ENCODE measurements around the gene ANKH. TPM values are rescaled to one million over a fixed set of nuclear protein-coding genes. Genes with fewer than 3 reads are reported as not detected.
"Not testable (repeated sequence)": the region's sequence is repeated elsewhere in the genome, so short reads cannot be mapped to it uniquely, and the experiment has no call there.

The ANKH gene
- total and polyA plus RNA-seq, 4 experiments from 2014 or later: 34.1 to 165 (median 114) TPM

DNA sequence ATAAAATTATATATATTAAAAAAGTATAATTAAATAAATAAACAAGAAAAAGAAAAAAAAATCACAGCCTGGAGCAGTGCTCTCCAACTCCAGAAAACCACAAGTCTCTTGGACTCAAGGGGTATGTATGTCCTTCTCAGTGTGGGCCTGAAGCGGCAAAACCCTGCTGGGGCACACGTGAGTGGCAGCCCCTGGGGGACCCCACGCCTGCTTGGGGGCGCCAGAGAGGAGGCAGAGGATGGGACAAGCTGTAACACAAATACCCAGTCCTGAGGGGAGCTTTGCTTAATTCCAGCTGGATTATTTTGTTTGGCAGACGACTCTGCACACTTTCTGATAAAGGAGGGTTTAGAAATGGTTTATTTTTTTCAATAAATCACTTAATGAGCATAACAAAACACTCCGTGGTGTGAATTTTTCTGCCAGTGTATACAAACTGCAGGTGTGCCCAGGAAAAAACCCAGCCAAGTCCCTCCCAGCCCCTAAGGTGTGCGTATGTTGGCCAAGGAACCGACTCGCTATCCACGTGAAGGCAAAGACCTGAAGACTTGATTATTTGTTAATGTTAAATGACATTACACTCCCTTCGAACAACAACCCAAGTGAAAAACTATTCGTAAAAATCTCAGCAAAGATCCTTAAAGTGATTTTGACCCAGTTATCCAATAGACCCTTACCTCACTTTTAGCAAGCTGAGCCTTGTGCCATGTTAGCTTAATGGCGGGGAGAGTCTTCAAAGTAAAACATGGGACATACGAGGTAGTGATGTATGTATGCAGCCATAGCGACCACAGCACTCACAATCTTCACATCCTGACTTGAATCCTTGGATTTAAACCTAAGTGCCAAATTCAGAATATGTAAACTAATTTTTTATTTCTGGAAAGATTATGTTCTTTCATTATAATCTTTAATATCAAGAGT, 32.9 kb downstream of the ANKH start:
- ChIA-PET POLR2A (ENCODE audit: partially characterized antibody) (interaction anchor here (1.3 kb wide), 1 partner anchor 29 kb away, joined by 5 read pairs; no protein-coding TSS in a partner anchor), CTCF (ENCODE audit: partially characterized antibody) (no interaction called here)
- Histone ChIP-seq H3K4me1 (ENCODE audit: insufficient read depth, low read length) (peaks cover 1% of the 10 kb centered on the region), H3K27ac (ENCODE audit: low read depth, low read length) (no peak overlapping the region), H3K27me3 (ENCODE audit: insufficient read depth, low read length) (no peaks in the 10 kb centered on the region), H3K36me3 (ENCODE audit: insufficient read depth, low read length) (peaks cover 3% of the 10 kb centered on the region), H3K4me3 (ENCODE audit: low read length in 2 of 2) (no peak overlapping the region), H3K9me3 (ENCODE audit: control insufficient read depth in 1 of 2, low read length in 2 of 2) (no peaks in the 10 kb centered on the region)
- Mint-ChIP-seq H3K4me1 (peaks cover 16 to 51% (median 30%) of the 10 kb centered on the region in 4 donors), H3K9me3 (peaks cover 0 to 4% (median 3%) of the 10 kb centered on the region in 8 donors), H3K36me3 (peaks cover 31 to 34% of the 10 kb centered on the region in 2 donors), H3K27me3 (no peaks in the 10 kb centered on the region), H3K4me3 (no peak overlapping the region), H3K27ac (no peak overlapping the region)
- intact Hi-C loops (cut with micrococcal nuclease): no loop called here
- DNase-seq: no peak

DNA sequence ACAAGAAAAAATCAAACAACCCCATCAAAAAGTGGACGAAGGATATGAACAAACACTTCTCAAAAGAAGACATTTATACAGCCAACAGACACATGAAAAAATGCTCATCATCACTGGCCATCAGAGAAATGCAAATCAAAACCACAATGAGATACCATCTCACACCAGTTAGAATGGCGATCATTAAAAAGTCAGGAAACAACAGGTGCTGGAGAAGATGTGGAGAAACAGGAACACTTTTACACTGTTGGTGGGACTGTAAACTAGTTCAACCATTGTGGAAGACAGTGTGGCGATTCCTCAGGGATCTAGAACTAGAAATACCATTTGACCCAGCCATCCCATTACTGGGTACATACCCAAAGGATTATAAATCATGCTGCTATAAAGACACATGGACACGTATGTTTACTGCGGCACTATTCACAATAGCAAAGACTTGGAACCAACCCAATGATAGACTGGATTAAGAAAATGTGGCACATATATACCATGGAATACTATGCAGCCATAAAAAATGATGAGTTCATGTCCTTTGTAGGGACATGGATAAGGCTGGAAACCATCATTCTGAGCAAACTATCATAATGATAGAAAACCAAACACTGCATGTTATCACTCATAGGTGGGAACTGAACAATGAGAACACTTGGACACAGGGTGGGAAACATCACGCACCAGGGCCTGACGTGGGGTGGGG, 34.0 kb downstream of the ANKH start:
- H3K4me1 ChIP-seq (ENCODE audit: insufficient read depth, low read length); H3K36me3 ChIP-seq (ENCODE audit: insufficient read depth, low read length); H3K9me3 Mint-ChIP-seq; CTCF ChIA-PET (ENCODE audit: partially characterized antibody); H3K9me3 ChIP-seq (ENCODE audit: control insufficient read depth in 1 of 2, low read length in 2 of 2); POLR2A ChIA-PET (ENCODE audit: partially characterized antibody); H3K27me3 Mint-ChIP-seq; DNase-seq; H3K27ac ChIP-seq (ENCODE audit: low read depth, low read length); intact Hi-C loops (cut with micrococcal nuclease); H3K4me3 Mint-ChIP-seq; H3K4me3 ChIP-seq (ENCODE audit: low read length in 2 of 2); H3K27me3 ChIP-seq (ENCODE audit: insufficient read depth, low read length): not testable (repeated sequence)
- H3K27ac Mint-ChIP-seq: peak overlapping the region in 1 of 7 donors; percentile 22
- peaks cover 22 to 56% (median 34%) of the 10 kb centered on the region in 4 donors for H3K4me1 Mint-ChIP-seq
- H3K36me3 Mint-ChIP-seq: peaks cover 29 to 31% of the 10 kb centered on the region in 2 donors

DNA sequence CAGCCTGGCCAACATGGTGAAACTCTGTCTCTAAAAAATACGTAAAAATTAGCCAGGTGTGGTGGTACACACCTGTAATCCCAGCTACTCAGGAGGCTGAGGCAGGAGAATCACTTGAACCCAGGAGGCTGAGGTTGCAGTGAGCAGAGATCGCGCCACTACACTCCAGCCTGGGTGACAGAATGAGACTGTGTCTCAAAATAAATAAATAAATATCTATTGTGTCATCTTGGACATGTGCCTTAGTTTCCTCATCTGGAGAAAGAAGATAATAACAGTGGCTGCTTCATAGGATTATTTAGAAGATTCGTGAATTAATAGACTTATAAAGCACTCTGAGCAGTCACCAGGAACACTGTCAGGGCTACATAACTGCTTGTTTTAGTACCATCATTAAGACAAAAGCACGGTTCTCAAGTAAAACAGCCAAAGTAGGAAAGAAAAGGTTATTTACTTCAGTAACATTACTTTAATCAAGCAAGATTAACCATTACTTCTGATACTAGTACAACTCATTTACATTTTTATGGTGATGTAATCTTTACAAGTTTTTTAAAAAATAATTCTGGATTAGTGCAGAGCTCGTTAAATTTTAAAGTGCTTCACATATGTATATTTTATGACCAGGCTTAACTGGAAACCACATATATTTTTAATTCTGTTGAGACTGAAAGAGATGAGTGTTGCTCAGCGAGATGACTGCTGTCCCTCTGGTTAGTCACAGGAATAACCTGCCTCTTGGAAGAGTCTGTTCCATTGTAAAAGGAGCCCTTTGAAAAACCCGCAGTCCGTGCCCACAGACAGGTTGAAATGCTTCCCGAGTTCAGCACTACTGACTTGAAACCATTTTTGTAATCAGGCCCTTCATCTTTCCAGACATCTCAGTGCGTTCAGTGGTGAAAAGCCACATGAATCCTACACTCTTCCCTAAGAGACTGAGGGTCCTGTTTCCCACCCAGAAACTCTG, 36.7 kb downstream of the ANKH start:
- intact Hi-C loops (cut with micrococcal nuclease): no loop called here
- peaks cover 0 to 4% (median 3%) of the 10 kb centered on the region in 8 donors for H3K9me3 Mint-ChIP-seq
- no peak for DNase-seq
- no peaks in the 10 kb centered on the region for H3K27me3 ChIP-seq (ENCODE audit: insufficient read depth, low read length)
- H3K4me1 Mint-ChIP-seq: peaks cover 18 to 54% (median 26%) of the 10 kb centered on the region in 4 donors
- no peak overlapping the region for H3K27ac ChIP-seq (ENCODE audit: low read depth, low read length)
- no peak overlapping the region for H3K27ac Mint-ChIP-seq
- POLR2A ChIA-PET (ENCODE audit: partially characterized antibody): no interaction called here
- no peaks in the 10 kb centered on the region for H3K27me3 Mint-ChIP-seq
- no peaks in the 10 kb centered on the region for H3K36me3 ChIP-seq (ENCODE audit: insufficient read depth, low read length)
- peaks cover 17 to 24% of the 10 kb centered on the region in 2 donors for H3K36me3 Mint-ChIP-seq
- no peak overlapping the region for H3K4me3 Mint-ChIP-seq
- H3K9me3 ChIP-seq (ENCODE audit: control insufficient read depth in 1 of 2, low read length in 2 of 2): no peaks in the 10 kb centered on the region
- H3K4me3 ChIP-seq (ENCODE audit: low read length in 2 of 2): no peak overlapping the region
- peaks cover 4% of the 10 kb centered on the region for H3K4me1 ChIP-seq (ENCODE audit: insufficient read depth, low read length)
- CTCF ChIA-PET (ENCODE audit: partially characterized antibody): no interaction called here

DNA sequence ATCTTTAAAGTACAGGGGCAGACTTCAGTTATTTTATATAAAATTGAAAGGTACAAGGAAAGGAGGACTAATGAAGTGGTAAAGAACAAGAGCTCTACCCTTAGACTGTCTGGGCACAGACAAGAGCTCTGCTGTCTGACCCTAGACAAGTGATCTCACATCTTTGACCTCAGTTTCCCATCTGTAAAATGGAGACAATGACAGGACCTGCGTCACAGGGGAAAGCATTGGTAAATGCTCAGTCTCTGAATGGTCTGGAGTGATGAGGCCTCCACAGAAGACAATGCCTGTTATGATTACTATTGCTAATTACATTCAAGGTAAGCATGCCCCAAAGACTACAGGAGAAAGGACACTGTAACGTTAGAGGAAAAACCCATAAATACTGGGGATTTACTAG, 37.5 kb downstream of the ANKH start:
- Mint-ChIP-seq H3K4me1 (peaks cover 23 to 59% (median 33%) of the 10 kb centered on the region in 4 donors), H3K36me3 (peaks cover 14 to 16% of the 10 kb centered on the region in 2 donors), H3K27ac (peak overlapping the region in 1 of 7 donors; percentile 3), H3K27me3 (no peaks in the 10 kb centered on the region), H3K4me3 (no peak overlapping the region), H3K9me3 (peaks cover 0 to 4% (median 3%) of the 10 kb centered on the region in 8 donors)
- intact Hi-C loops (cut with micrococcal nuclease): no loop called here
- H3K4me1 ChIP-seq (ENCODE audit: insufficient read depth, low read length): peaks cover 8% of the 10 kb centered on the region
- H3K9me3 ChIP-seq (ENCODE audit: control insufficient read depth in 1 of 2, low read length in 2 of 2): no peaks in the 10 kb centered on the region
- ChIA-PET POLR2A (ENCODE audit: partially characterized antibody) (no interaction called here), CTCF (ENCODE audit: partially characterized antibody) (no interaction called here)
- no peak for DNase-seq
- no peaks in the 10 kb centered on the region for H3K36me3 ChIP-seq (ENCODE audit: insufficient read depth, low read length)
- H3K27ac ChIP-seq (ENCODE audit: low read depth, low read length): no peak overlapping the region
- no peaks in the 10 kb centered on the region for H3K27me3 ChIP-seq (ENCODE audit: insufficient read depth, low read length)
- H3K4me3 ChIP-seq (ENCODE audit: low read length in 2 of 2): no peak overlapping the region

DNA sequence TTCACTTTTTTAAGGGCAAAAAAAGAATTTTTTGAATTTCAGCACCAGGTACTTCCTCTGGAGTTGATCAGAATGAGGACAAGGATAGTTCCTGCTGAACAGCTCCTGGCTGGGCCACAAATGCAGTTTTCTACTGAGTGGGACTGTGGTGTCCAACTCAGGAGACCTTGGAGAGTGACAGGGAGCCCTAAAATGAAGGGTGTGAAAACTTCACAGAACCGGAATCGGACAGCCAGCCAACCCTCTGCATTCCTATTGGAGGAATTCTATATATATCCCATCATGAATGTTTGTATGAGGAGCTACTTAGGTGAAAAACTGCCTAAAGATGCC, 40.6 kb downstream of the ANKH start:
- CTCF ChIA-PET (ENCODE audit: partially characterized antibody): no interaction called here
- no peaks in the 10 kb centered on the region for H3K9me3 ChIP-seq (ENCODE audit: control insufficient read depth in 1 of 2, low read length in 2 of 2)
- H3K27ac ChIP-seq (ENCODE audit: low read depth, low read length): no peak overlapping the region
- no peaks in the 10 kb centered on the region for H3K27me3 ChIP-seq (ENCODE audit: insufficient read depth, low read length)
- no peaks in the 10 kb centered on the region for H3K27me3 Mint-ChIP-seq
- H3K4me1 ChIP-seq (ENCODE audit: insufficient read depth, low read length): peaks cover 18% of the 10 kb centered on the region
- DNase-seq: no peak
- H3K4me3 Mint-ChIP-seq: no peak overlapping the region
- H3K36me3 Mint-ChIP-seq: peaks cover 11 to 22% of the 10 kb centered on the region in 2 donors
- H3K27ac Mint-ChIP-seq: peak overlapping the region in 1 of 7 donors; percentile 5
- no peaks in the 10 kb centered on the region for H3K36me3 ChIP-seq (ENCODE audit: insufficient read depth, low read length)
- intact Hi-C loops (cut with micrococcal nuclease): no loop called here
- POLR2A ChIA-PET (ENCODE audit: partially characterized antibody): no interaction called here
- H3K9me3 Mint-ChIP-seq: no peaks in the 10 kb centered on the region
- peaks cover 38 to 77% (median 54%) of the 10 kb centered on the region in 4 donors for H3K4me1 Mint-ChIP-seq
- no peak overlapping the region for H3K4me3 ChIP-seq (ENCODE audit: low read length in 2 of 2)

DNA sequence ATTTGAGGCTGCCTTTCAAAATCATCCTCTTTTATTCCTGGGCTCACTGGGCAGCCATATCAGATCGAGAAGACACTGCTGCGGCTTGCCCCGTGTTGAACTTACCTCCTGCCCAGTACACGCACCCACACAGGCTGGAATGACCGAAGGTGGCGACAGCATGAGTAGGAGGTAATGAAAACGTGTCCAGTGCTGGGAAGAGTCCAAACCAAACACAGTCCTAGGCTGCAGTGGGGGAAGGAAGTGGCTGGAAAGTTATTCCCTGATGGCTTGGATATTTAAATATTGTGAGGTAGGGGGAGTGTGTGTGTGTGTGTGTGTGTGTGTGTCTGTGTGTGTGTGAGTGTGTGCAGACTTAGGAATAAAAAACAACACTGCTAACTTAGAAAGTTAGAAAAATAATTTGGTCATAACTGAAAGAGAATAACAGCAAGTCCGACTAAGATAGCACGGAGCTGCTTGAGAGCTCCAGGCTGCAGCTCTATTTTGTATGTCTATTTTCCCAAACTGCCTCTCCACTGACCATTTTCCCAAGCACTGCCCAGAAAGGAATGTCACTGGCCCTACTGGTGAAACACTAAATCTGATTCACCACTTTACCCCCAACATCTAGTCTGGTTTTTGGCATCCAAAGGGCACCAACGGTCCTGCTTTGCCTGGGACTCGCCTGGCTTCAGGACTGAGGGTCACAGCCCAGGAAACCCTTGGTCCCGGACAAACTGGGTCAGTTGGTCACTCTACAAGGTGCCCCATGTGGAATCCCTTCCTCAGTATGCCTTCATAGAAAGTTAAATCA, 41.2 kb downstream of the ANKH start:
- intact Hi-C loops (cut with micrococcal nuclease): no loop called here
- H3K36me3 Mint-ChIP-seq: peaks cover 11 to 22% of the 10 kb centered on the region in 2 donors
- Histone ChIP-seq H3K4me3 (ENCODE audit: low read length in 2 of 2) (no peak overlapping the region), H3K36me3 (ENCODE audit: insufficient read depth, low read length) (no peaks in the 10 kb centered on the region), H3K27ac (ENCODE audit: low read depth, low read length) (no peak overlapping the region), H3K9me3 (ENCODE audit: control insufficient read depth in 1 of 2, low read length in 2 of 2) (no peaks in the 10 kb centered on the region), H3K27me3 (ENCODE audit: insufficient read depth, low read length) (no peaks in the 10 kb centered on the region), H3K4me1 (ENCODE audit: insufficient read depth, low read length) (peaks cover 18% of the 10 kb centered on the region)
- no peaks in the 10 kb centered on the region for H3K27me3 Mint-ChIP-seq
- peak overlapping the region in 1 of 8 donors; percentile 11 for H3K4me3 Mint-ChIP-seq
- POLR2A ChIA-PET (ENCODE audit: partially characterized antibody): no interaction called here
- peak overlapping the region in 1 of 7 donors; percentile 83 for H3K27ac Mint-ChIP-seq
- H3K9me3 Mint-ChIP-seq: no peaks in the 10 kb centered on the region
- no peak for DNase-seq
- CTCF ChIA-PET (ENCODE audit: partially characterized antibody): no interaction called here
- peaks cover 39 to 76% (median 56%) of the 10 kb centered on the region in 4 donors for H3K4me1 Mint-ChIP-seq
